HEK293 (cell line): ENCODE results near the gene ING4.

Experiments used
- FEZF1 ChIP-seq: fragments of 450-650 bp; formaldehyde crosslinking; IDR thresholded peaks from 2 replicates; pipeline ENCODE4 v1.5.1; 2016; ENCODE audit warnings: missing biosample characterization, missing genetic modification characterization
- GLI4 ChIP-seq: fragments of 450-650 bp; formaldehyde crosslinking; IDR thresholded peaks from 2 replicates; pipeline ENCODE4 v1.5.1; 2016; ENCODE audit warnings: missing biosample characterization, missing genetic modification characterization
- GLIS1 ChIP-seq: fragments of 450-650 bp; formaldehyde crosslinking; IDR thresholded peaks from 2 replicates; pipeline ENCODE4 v1.5.1; 2016; ENCODE audit warnings: missing biosample characterization, missing genetic modification characterization
- GLIS2 ChIP-seq: fragments of 450-650 bp; formaldehyde crosslinking; IDR thresholded peaks from 2 replicates; pipeline ENCODE4 v1.5.1; 2016; ENCODE audit warnings: missing biosample characterization, missing genetic modification characterization
- KLF10 ChIP-seq: fragments of 450-650 bp; IDR thresholded peaks from 2 replicates; pipeline ENCODE4 v1.5.1; 2018; ENCODE audit warnings: missing biosample characterization, mild to moderate bottlenecking, missing genetic modification characterization
- KLF8 ChIP-seq: fragments of 450-650 bp; formaldehyde crosslinking; IDR thresholded peaks from 2 replicates; pipeline ENCODE4 v1.5.1; 2016; ENCODE audit warnings: missing biosample characterization, missing genetic modification characterization
- MZF1 ChIP-seq: fragments of 450-650 bp; formaldehyde crosslinking; IDR thresholded peaks from 2 replicates; pipeline ENCODE4 v1.5.1; 2017; ENCODE audit warnings: missing biosample characterization, missing genetic modification characterization, borderline replicate concordance
- OSR2 ChIP-seq: fragments of 450-650 bp; formaldehyde crosslinking; IDR thresholded peaks from 2 replicates; pipeline ENCODE4 v1.5.1; 2016; ENCODE audit warnings: missing biosample characterization, missing genetic modification characterization
- RBAK ChIP-seq: fragments of 450-650 bp; formaldehyde crosslinking; IDR thresholded peaks from 2 replicates; pipeline ENCODE4 v1.5.1; 2016; ENCODE audit warnings: missing biosample characterization, missing genetic modification characterization
- YY1 ChIP-seq: fragments of 450-650 bp; formaldehyde crosslinking; IDR thresholded peaks from 2 replicates; pipeline ENCODE4 v1.5.1; 2018; ENCODE audit warnings: missing biosample characterization, missing genetic modification characterization
- ZBTB17 ChIP-seq: fragments of 450-650 bp; formaldehyde crosslinking; IDR thresholded peaks from 2 replicates; pipeline ENCODE4 v1.5.1; 2016; ENCODE audit warnings: missing biosample characterization, missing genetic modification characterization
- ZBTB7A ChIP-seq: fragments of 450-650 bp; formaldehyde crosslinking; IDR thresholded peaks from 2 replicates; pipeline ENCODE4 v1.5.1; 2016; ENCODE audit warnings: low read depth, missing biosample characterization, missing genetic modification characterization
- ZFP3 ChIP-seq: fragments of 450-650 bp; formaldehyde crosslinking; IDR thresholded peaks from 2 replicates; pipeline ENCODE4 v1.5.1; 2016; ENCODE audit warnings: low read depth, missing biosample characterization, missing genetic modification characterization
- ZNF16 ChIP-seq: fragments of 450-650 bp; formaldehyde crosslinking; IDR thresholded peaks from 2 replicates; pipeline ENCODE4 v1.5.1; 2016; ENCODE audit warnings: low read depth, missing biosample characterization, missing genetic modification characterization
- ZNF274 ChIP-seq, 2 experiments: fragments of 200-500 bp in 1 of 2; fragments of 450-650 bp in 1 of 2; sonication (Bioruptor generic) in 1 of 2; formaldehyde crosslinking in 1 of 2; IDR thresholded peaks; 2 replicates each; pipeline versions ENCODE4 v1.5.1 to v1.6.1; 2014 to 2016; ENCODE audit warnings: borderline replicate concordance in 1 of 2, inconsistent platforms in 1 of 2, low read length in 1 of 2, missing biosample characterization in 1 of 2, missing genetic modification characterization in 1 of 2
- ZNF324 ChIP-seq: fragments of 450-650 bp; formaldehyde crosslinking; IDR thresholded peaks from 2 replicates; pipeline ENCODE4 v1.5.1; 2016; ENCODE audit warnings: missing biosample characterization, missing genetic modification characterization
- ZNF341 ChIP-seq: fragments of 450-650 bp; formaldehyde crosslinking; IDR thresholded peaks from 2 replicates; pipeline ENCODE4; 2016; ENCODE audit warnings: low read depth, missing biosample characterization, missing genetic modification characterization
- ZNF366 ChIP-seq: fragments of 450-650 bp; formaldehyde crosslinking; conservative IDR thresholded peaks from 2 replicates; pipeline ENCODE4 v1.5.1; 2016; ENCODE audit warnings: missing biosample characterization, missing genetic modification characterization
- ZNF514 ChIP-seq: fragments of 450-650 bp; formaldehyde crosslinking; IDR thresholded peaks from 2 replicates; pipeline ENCODE4 v1.5.1; 2016; ENCODE audit warnings: missing biosample characterization, missing genetic modification characterization
- ZNF555 ChIP-seq: fragments of 450-650 bp; formaldehyde crosslinking; conservative IDR thresholded peaks from 2 replicates; pipeline ENCODE4 v1.5.1; 2017; ENCODE audit warnings: missing biosample characterization, mild to moderate bottlenecking, missing genetic modification characterization, inconsistent platforms
- ZNF571 ChIP-seq: fragments of 450-650 bp; formaldehyde crosslinking; IDR thresholded peaks from 2 replicates; pipeline ENCODE4 v1.5.0; 2017; ENCODE audit warnings: missing biosample characterization, missing genetic modification characterization
- ZNF610 ChIP-seq: fragments of 450-650 bp; formaldehyde crosslinking; IDR thresholded peaks from 2 replicates; pipeline ENCODE4 v1.5.1; 2016; ENCODE audit warnings: missing biosample characterization, missing genetic modification characterization, borderline replicate concordance
- ZNF621 ChIP-seq: fragments of 450-650 bp; formaldehyde crosslinking; IDR thresholded peaks from 2 replicates; pipeline ENCODE4 v1.5.1; 2017; ENCODE audit warnings: missing biosample characterization, missing genetic modification characterization
- ZNF629 ChIP-seq: fragments of 450-650 bp; formaldehyde crosslinking; IDR thresholded peaks from 2 replicates; pipeline ENCODE4 v1.5.1; 2017; ENCODE audit warnings: missing biosample characterization, missing genetic modification characterization
- ZNF707 ChIP-seq: fragments of 450-650 bp; formaldehyde crosslinking; IDR thresholded peaks from 2 replicates; pipeline ENCODE4 v1.5.1; 2016; ENCODE audit warnings: missing biosample characterization, missing genetic modification characterization
- TF ChIP-seq, protein P1 (sequence below): fragments of 450-650 bp; formaldehyde crosslinking; IDR thresholded peaks from 2 replicates; pipeline ENCODE4 v1.5.1; 2017; ENCODE audit warnings: missing biosample characterization, missing genetic modification characterization
- TF ChIP-seq, protein P2 (sequence below): fragments of 450-650 bp; formaldehyde crosslinking; IDR thresholded peaks from 2 replicates; pipeline ENCODE4 v1.5.1; 2016; ENCODE audit warnings: missing biosample characterization, missing genetic modification characterization
- TF ChIP-seq, protein P3 (sequence below): fragments of 450-650 bp; formaldehyde crosslinking; IDR thresholded peaks from 2 replicates; pipeline ENCODE4 v1.5.1; 2016; ENCODE audit warnings: missing biosample characterization, missing genetic modification characterization
- TF ChIP-seq, protein P4 (sequence below): fragments of 450-650 bp; formaldehyde crosslinking; IDR thresholded peaks from 2 replicates; pipeline ENCODE4 v1.5.1; 2016; ENCODE audit warnings: missing biosample characterization, missing genetic modification characterization
- TF ChIP-seq, protein P5 (sequence below): fragments of 450-650 bp; formaldehyde crosslinking; IDR thresholded peaks from 2 replicates; pipeline ENCODE4 v1.5.1; 2016; ENCODE audit warnings: missing biosample characterization, missing genetic modification characterization

Gene ING4

DNA sequence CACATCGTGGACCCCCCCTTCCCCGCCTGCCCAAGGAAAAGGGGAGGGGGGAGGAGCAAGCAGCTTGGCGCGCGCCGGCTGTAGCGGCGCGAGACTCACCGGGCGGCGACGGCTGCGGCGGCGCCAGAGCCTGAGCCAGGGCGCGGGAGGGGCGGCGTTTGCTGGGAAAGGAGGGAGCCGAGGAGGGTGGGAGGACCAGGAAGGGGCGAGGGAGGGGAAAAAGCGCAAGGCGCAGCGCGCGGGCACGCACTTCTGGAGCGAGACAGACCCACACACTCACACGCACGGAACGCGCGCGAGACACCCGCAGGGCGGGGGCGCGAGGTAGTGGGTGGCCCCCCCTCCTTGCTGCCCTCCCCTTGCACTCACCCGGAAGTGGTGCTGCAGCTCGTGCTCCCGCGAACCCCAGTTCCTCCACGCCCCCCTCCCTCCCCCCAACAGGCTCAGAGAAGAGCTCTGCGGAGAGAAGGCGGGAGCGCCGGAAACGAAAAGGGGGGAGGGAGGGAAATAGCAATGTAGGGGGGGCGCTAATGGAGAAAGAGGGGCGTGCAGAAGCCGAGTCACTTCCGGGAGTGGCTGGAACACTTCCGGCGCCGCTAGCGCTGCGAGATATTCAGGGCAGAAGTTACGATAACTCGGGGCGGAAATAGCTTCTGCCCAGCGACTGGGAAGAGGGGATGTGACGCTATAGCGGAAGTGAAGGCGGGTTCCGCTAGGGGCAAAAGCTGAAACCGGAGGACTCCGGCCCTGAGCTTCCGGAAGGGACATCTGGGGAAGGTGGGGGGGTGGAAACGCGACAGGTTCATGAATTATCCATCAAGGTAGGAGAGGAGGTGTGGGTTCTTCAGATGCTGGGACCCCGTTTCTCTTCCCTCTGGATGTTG is 26.3 kb upstream of the ING4 start, which contains the start of gene ZNF384 (continued):
- TF ChIP-seq, protein P1, sequence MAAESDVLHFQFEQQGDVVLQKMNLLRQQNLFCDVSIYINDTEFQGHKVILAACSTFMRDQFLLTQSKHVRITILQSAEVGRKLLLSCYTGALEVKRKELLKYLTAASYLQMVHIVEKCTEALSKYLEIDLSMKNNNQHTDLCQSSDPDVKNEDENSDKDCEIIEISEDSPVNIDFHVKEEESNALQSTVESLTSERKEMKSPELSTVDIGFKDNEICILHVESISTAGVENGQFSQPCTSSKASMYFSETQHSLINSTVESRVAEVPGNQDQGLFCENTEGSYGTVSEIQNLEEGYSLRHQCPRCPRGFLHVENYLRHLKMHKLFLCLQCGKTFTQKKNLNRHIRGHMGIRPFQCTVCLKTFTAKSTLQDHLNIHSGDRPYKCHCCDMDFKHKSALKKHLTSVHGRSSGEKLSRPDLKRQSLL (tag by site-specific recombination): peak; percentile 78
- TF ChIP-seq ZFP3: no peak
- TF ChIP-seq ZNF274 (IDR thresholded peaks at IDR 0.05; ENCODE audit: low read length): no peak
- no peak for TF ChIP-seq ZNF274 (tag by site-specific recombination; IDR thresholded peaks at IDR 0.05; ENCODE audit: borderline replicate concordance)
- peak; percentile 93 for TF ChIP-seq ZNF610
- TF ChIP-seq ZNF555 (tag by site-specific recombination): no peak
- peak; percentile 98 for TF ChIP-seq ZBTB7A (tag by site-specific recombination)
- peak; percentile 90 for TF ChIP-seq ZNF324 (tag by site-specific recombination)
- no peak for TF ChIP-seq ZNF16
- TF ChIP-seq ZNF707 (tag by site-specific recombination): no peak
- TF ChIP-seq OSR2 (tag by site-specific recombination): no peak
- TF ChIP-seq, protein P2, sequence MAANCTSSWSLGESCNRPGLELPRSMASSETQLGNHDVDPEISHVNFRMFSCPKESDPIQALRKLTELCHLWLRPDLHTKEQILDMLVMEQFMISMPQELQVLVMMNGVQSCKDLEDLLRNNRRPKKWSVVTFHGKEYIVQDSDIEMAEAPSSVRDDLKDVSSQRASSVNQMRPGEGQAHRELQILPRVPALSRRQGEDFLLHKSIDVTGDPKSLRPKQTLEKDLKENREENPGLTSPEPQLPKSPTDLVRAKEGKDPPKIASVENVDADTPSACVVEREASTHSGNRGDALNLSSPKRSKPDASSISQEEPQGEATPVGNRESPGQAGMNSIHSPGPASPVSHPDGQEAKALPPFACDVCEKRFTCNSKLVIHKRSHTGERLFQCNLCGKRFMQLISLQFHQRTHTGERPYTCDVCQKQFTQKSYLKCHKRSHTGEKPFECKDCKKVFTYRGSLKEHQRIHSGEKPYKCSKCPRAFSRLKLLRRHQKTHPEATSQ (tag by site-specific recombination): peak; percentile 62; the same call in 1 of the 2 replicates
- peak; percentile 89 for TF ChIP-seq KLF10
- no peak for TF ChIP-seq ZNF571 (tag by site-specific recombination)
- peak; percentile 88 for TF ChIP-seq ZNF341 (tag by site-specific recombination)
- TF ChIP-seq ZNF621 (tag by site-specific recombination): no peak
- TF ChIP-seq YY1 (tag by site-specific recombination): peak; percentile 72; the same call in 1 of the 2 replicates
- no peak; the same call in 1 of the 2 replicates for TF ChIP-seq FEZF1 (tag by site-specific recombination)
- TF ChIP-seq, protein P3, sequence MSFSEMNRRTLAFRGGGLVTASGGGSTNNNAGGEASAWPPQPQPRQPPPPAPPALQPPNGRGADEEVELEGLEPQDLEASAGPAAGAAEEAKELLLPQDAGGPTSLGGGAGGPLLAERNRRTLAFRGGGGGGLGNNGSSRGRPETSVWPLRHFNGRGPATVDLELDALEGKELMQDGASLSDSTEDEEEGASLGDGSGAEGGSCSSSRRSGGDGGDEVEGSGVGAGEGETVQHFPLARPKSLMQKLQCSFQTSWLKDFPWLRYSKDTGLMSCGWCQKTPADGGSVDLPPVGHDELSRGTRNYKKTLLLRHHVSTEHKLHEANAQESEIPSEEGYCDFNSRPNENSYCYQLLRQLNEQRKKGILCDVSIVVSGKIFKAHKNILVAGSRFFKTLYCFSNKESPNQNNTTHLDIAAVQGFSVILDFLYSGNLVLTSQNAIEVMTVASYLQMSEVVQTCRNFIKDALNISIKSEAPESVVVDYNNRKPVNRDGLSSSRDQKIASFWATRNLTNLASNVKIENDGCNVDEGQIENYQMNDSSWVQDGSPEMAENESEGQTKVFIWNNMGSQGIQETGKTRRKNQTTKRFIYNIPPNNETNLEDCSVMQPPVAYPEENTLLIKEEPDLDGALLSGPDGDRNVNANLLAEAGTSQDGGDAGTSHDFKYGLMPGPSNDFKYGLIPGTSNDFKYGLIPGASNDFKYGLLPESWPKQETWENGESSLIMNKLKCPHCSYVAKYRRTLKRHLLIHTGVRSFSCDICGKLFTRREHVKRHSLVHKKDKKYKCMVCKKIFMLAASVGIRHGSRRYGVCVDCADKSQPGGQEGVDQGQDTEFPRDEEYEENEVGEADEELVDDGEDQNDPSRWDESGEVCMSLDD (tag by site-specific recombination): peak; percentile 100
- TF ChIP-seq GLIS1 (tag by site-specific recombination): peak; percentile 59; the same call in 1 of the 2 replicates
- TF ChIP-seq ZNF366 (tag by site-specific recombination): peak; percentile 96
- peak; percentile 94 for TF ChIP-seq GLI4
- TF ChIP-seq ZBTB17 (tag by site-specific recombination): peak; percentile 87
- TF ChIP-seq KLF8 (tag by site-specific recombination): peak; percentile 96
- no peak for TF ChIP-seq ZNF514
- TF ChIP-seq, protein P4, sequence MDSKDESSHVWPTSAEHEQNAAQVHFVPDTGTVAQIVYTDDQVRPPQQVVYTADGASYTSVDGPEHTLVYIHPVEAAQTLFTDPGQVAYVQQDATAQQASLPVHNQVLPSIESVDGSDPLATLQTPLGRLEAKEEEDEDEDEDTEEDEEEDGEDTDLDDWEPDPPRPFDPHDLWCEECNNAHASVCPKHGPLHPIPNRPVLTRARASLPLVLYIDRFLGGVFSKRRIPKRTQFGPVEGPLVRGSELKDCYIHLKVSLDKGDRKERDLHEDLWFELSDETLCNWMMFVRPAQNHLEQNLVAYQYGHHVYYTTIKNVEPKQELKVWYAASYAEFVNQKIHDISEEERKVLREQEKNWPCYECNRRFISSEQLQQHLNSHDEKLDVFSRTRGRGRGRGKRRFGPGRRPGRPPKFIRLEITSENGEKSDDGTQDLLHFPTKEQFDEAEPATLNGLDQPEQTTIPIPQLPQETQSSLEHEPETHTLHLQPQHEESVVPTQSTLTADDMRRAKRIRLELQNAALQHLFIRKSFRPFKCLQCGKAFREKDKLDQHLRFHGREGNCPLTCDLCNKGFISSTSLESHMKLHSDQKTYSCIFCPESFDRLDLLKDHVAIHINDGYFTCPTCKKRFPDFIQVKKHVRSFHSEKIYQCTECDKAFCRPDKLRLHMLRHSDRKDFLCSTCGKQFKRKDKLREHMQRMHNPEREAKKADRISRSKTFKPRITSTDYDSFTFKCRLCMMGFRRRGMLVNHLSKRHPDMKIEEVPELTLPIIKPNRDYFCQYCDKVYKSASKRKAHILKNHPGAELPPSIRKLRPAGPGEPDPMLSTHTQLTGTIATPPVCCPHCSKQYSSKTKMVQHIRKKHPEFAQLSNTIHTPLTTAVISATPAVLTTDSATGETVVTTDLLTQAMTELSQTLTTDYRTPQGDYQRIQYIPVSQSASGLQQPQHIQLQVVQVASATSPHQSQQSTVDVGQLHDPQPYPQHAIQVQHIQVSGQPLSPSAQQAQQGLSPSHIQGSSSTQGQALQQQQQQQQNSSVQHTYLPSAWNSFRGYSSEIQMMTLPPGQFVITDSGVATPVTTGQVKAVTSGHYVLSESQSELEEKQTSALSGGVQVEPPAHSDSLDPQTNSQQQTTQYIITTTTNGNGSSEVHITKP: peak; percentile 71
- TF ChIP-seq RBAK (tag by site-specific recombination): no peak
- TF ChIP-seq, protein P5, sequence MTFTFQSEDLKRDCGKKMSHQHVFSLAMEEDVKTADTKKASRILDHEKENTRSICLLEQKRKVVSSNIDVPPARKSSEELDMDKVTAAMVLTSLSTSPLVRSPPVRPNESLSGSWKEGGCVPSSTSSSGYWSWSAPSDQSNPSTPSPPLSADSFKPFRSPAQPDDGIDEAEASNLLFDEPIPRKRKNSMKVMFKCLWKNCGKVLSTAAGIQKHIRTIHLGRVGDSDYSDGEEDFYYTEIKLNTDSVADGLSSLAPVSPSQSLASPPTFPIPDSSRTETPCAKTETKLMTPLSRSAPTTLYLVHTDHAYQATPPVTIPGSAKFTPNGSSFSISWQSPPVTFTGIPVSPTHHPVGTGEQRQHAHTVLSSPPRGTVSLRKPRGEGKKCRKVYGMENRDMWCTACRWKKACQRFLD (tag by site-specific recombination): no peak
- TF ChIP-seq GLIS2: peak; percentile 98
- peak; percentile 99 for TF ChIP-seq ZNF629 (tag by site-specific recombination)
- TF ChIP-seq MZF1 (tag by site-specific recombination): 0 out of 2 replicates have a peak, but pooled peaks have one; percentile 26
